Naive thymus-derived CD8-positive, alpha-beta T cell (primary cell): Measurements from ENCODE around the gene NELL1. TPM values are rescaled to one million over a fixed set of nuclear protein-coding genes. Genes with fewer than 3 reads are reported as not detected.

Experiments used
- ATAC-seq, 2 donors: fragments of 150-1000 bp; cut with Tn5 transposase in 1 of 2; sonication (Bioruptor Pico), chemical (Tn5 transposase) in 1 of 2; 1 replicate in 1 of 2; 2 replicates in 1 of 2; pipeline ENCODE4 v1.10.0; 2021; ENCODE audit warnings: mild to moderate bottlenecking in 2 of 2, moderate library complexity in 2 of 2
- POLR2A ChIA-PET: fragments of 350-600 bp; sonication (Branson Sonifier 250); formaldehyde crosslinking; loops from one replicate; lab custom pipeline; 2021; ENCODE audit warnings: antibody characterized with exemption; lab: Charles Lee
- DNase-seq, 10 donors: peaks; one replicate each; pipeline versions ENCODE4 v3.0.0 to v3.0.0-alpha.2; 2020 to 2022
- H3K27ac Mint-ChIP-seq, 10 donors: one replicate each; pipeline ENCODE4 v1.8.0; 2020 to 2022; ENCODE audit warnings: mild to moderate bottlenecking in 10 of 10, mixed read lengths in 10 of 10, moderate library complexity in 4 of 10, inconsistent platforms in 1 of 10
- H3K27me3 Mint-ChIP-seq, 5 donors: one replicate each; pipeline ENCODE4 v1.8.0; 2021 to 2022; ENCODE audit warnings: mixed read lengths in 5 of 5
- H3K36me3 Mint-ChIP-seq, 3 donors: one replicate each; pipeline ENCODE4 v1.8.0; 2020 to 2022; ENCODE audit warnings: mixed read lengths in 3 of 3, mild to moderate bottlenecking in 2 of 3, inconsistent platforms in 1 of 3
- H3K4me1 Mint-ChIP-seq, 4 donors: one replicate each; pipeline ENCODE4 v1.8.0; 2021 to 2022; ENCODE audit warnings: mixed read lengths in 4 of 4
- H3K4me3 Mint-ChIP-seq, 10 donors: one replicate each; pipeline ENCODE4 v1.8.0; 2020 to 2022; ENCODE audit warnings: mild to moderate bottlenecking in 10 of 10, mixed read lengths in 10 of 10, moderate library complexity in 6 of 10, inconsistent platforms in 1 of 10
- H3K9me3 Mint-ChIP-seq, 9 donors: one replicate each; pipeline ENCODE4 v1.8.0; 2020 to 2022; ENCODE audit warnings: mixed read lengths in 9 of 9, mild to moderate bottlenecking in 3 of 9, inconsistent platforms in 1 of 9, moderate library complexity in 1 of 9
- polyA plus RNA-seq, 3 donors: library from polyadenylated mRNA; unstranded; fragments of 300-500 nt; fragmentation: Illumina TruSeq; gene quantifications; one replicate each; pipeline ENCODE4 v1.2.3, GENCODE V29; 2021
- total RNA-seq, 8 experiments: library from RNA in 2 of 8; stranded (reverse) in 2 of 8; gene quantifications; one replicate each; pipeline ENCODE4 v1.2.3 and lab custom pipeline; 2021 to 2026

NELL1 gene
- not detected for total RNA-seq
- polyA plus RNA-seq = not detected
- total RNA-seq (lab: John Stamatoyannopoulos, UW) = 0 reads per million in 6 experiments

DNA sequence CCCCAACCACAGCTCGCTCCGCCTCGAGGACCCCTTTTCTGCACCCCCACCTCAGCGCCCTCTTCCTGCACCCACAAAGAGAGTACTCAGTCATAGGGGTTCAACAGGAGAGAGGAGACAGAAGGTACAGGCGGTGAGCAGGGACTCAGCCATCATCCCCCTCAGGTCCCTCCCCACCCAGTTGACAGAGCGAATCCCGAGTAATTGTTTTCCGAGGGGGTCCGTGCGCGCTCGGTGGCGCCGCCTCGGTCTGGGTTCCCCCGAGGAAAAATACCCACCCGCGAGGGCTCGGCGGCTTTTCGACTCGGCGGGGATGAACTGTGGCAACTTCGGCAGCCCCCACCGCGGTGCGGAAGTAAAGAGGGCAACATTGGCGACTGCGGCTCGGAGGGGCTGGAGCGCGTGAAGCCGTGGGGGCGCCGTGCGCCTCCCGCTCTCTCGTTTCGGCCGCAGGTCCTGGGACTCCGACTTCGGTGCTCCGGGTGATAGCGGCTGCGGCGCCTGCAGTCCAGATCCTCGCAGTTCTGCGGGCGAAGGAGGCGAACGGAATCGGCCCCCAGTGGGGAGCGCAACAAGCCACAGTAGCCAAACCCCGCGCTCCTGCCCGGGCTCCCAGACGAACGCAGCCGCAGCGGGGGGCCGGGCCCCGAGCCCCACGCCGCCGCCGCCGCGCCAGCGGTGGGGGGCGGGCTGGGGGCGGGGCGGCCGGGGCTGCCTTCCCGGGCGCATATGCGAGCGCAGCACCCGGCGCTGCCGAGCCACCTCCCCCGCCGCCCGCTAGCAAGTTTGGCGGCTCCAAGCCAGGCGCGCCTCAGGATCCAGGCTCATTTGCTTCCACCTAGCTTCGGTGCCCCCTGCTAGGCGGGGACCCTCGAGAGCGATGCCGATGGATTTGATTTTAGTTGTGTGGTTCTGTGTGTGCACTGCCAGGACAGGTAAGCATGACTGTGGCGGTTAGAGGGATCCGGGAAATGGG lies at the start of gene NELL1:
NELL1 (plus strand) TSS at position 743 of the 976 bp plus-strand sequence.
- H3K27ac Mint-ChIP-seq = no peak within 1 kb of the TSS
- H3K9me3 Mint-ChIP-seq = peaks cover 0 to 10% (median 4%) of the 10 kb centered on the region in 9 donors
- H3K36me3 Mint-ChIP-seq = peaks cover 0 to 5% (median 0%) of the 10 kb centered on the region in 3 donors
- ATAC-seq (no peak), DNase-seq (no peak)
- peaks cover 7 to 19% (median 18%) of the 10 kb centered on the region in 4 donors for H3K4me1 Mint-ChIP-seq
- peaks cover 40 to 93% (median 63%) of the 10 kb centered on the region in 5 donors for H3K27me3 Mint-ChIP-seq
- peak within 1 kb of the TSS in 7 of 10 donors; percentile 4 to 47 (median 15) for H3K4me3 Mint-ChIP-seq
- POLR2A ChIA-PET = no interaction called here

DNA sequence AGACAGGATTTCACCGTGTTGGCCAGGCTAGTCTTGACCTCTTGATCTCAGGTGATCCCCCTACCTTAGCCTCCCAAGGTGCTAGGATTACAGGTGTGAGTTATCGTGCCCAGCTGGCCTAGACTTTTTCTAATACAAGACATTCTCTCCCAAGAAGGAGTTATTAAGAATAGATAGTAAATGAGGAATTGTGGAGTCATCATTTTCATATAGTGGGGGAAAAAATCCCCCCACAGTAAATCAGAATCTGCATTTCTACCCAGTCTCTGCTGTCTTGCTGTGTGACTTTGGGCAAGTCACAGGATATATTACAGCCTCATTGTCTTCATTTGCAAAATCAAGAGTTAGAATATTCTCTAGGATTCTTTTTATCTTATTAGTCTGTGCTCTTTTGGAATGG lies 48.4 kb upstream of the NELL1 start:
- H3K4me3 Mint-ChIP-seq = no peak overlapping the region
- H3K4me1 Mint-ChIP-seq = no peaks in the 10 kb centered on the region
- ATAC-seq (no peak), DNase-seq (no peak)
- H3K9me3 Mint-ChIP-seq = peaks cover 0 to 2% (median 0%) of the 10 kb centered on the region in 9 donors
- no peak overlapping the region for H3K27ac Mint-ChIP-seq
- POLR2A ChIA-PET = no interaction called here
- H3K27me3 Mint-ChIP-seq = peaks cover 11 to 35% (median 23%) of the 10 kb centered on the region in 5 donors
- no peaks in the 10 kb centered on the region for H3K36me3 Mint-ChIP-seq

DNA sequence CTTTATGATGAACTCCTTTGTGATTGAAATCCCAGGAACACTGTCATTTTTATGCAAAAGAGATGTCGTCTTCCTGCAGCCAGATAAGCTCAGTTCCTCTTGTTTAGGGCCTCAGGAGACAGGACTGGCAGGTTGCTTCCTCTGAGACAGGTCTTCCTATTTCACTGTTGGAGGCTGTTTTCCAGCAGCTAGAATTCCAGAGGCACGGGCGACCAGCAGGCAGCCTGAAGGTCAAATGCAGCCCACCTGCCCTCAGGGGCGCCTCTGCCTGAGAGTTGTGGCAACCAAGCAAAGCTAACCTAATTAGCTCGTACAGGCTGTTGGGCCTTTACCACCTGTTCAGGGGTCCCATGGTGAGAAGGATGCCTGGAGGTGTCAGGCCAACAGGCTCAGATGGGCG lies 47.7 kb upstream of the NELL1 start:
- POLR2A ChIA-PET = no interaction called here
- H3K36me3 Mint-ChIP-seq = no peaks in the 10 kb centered on the region
- H3K27me3 Mint-ChIP-seq = peaks cover 8 to 37% (median 18%) of the 10 kb centered on the region in 5 donors
- no peak overlapping the region for H3K27ac Mint-ChIP-seq
- H3K4me1 Mint-ChIP-seq = no peaks in the 10 kb centered on the region
- DNase-seq (no peak), ATAC-seq (no peak)
- peaks cover 0 to 2% (median 0%) of the 10 kb centered on the region in 9 donors for H3K9me3 Mint-ChIP-seq
- no peak overlapping the region for H3K4me3 Mint-ChIP-seq

DNA sequence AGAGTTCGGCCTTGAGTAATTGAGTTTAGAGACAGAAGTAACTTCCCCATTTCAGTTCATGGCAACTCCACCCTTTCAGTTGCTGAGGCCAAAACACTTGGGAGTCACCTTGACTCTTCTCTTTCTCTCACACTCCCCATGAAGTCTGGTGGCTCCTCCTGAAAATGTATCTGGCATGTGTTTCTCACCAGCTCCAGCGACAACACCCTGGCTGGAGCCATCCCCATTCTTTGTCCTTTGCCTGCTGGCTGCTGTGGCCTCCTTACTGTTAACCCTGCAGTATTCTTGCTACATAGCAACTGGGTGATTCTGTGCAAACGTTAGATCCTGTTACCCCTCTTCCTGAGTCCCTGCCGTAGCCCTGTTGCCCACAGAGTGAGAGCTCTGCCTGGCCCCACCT lies 46.1 kb upstream of the NELL1 start:
- POLR2A ChIA-PET = no interaction called here
- Mint-ChIP-seq H3K36me3 (no peaks in the 10 kb centered on the region), H3K4me3 (no peak overlapping the region), H3K27me3 (peaks cover 8 to 43% (median 19%) of the 10 kb centered on the region in 5 donors), H3K27ac (no peak overlapping the region), H3K4me1 (no peaks in the 10 kb centered on the region), H3K9me3 (no peaks in the 10 kb centered on the region)
- ATAC-seq (no peak), DNase-seq (no peak)

DNA sequence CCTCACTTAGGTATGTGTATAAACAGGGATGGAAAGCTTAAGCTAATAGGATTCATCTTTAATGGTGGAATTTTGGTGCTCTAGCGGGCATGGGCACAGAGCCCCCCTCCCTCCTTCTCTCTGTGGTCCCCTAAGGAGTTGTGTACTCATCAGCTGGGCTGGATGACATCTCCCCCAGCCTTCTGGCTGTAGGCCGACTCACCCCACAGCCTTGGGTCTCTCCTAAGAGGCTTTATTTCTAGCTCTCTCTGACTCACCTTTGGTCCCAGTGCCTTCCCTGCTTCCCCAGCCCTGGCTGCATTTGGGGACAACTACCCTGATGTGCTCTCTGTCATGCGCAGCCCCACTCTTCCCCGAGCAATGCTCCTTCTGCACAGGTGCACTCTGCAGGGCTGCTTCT lies 43.1 kb upstream of the NELL1 start:
- POLR2A ChIA-PET = no interaction called here
- Mint-ChIP-seq H3K36me3 (peaks cover 0 to 1% (median 0%) of the 10 kb centered on the region in 3 donors), H3K27ac (no peak overlapping the region), H3K27me3 (peaks cover 5 to 53% (median 20%) of the 10 kb centered on the region in 5 donors), H3K4me1 (no peaks in the 10 kb centered on the region), H3K9me3 (peaks cover 0 to 4% (median 0%) of the 10 kb centered on the region in 9 donors), H3K4me3 (no peak overlapping the region)
- ATAC-seq = no peak
- no peak for DNase-seq

DNA sequence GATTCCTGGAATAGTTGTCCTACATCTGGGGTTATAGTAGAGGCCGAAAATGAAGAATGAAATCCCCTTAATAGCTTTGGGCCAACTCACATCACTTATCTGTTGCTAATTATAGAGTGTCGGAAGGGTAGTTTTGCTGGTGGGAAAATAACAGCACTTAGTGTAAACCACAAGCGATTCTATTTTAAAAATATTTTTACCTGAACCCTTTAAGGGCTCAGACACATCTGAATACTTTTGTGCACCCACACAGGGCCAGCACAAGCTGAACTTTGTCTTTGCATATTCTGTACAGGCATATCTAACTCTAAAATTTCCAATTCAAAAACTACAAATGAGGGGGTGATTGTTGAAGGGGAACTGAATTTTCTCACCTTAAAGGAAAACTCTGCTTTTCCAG lies 42.4 kb upstream of the NELL1 start:
- no peak for ATAC-seq
- no peaks in the 10 kb centered on the region for H3K4me1 Mint-ChIP-seq
- H3K27me3 Mint-ChIP-seq = peaks cover 8 to 53% (median 20%) of the 10 kb centered on the region in 5 donors
- H3K4me3 Mint-ChIP-seq = no peak overlapping the region
- peaks cover 0 to 4% (median 0%) of the 10 kb centered on the region in 9 donors for H3K9me3 Mint-ChIP-seq
- POLR2A ChIA-PET = no interaction called here
- H3K36me3 Mint-ChIP-seq = peaks cover 0 to 1% (median 0%) of the 10 kb centered on the region in 3 donors
- H3K27ac Mint-ChIP-seq = no peak overlapping the region
- no peak for DNase-seq

DNA sequence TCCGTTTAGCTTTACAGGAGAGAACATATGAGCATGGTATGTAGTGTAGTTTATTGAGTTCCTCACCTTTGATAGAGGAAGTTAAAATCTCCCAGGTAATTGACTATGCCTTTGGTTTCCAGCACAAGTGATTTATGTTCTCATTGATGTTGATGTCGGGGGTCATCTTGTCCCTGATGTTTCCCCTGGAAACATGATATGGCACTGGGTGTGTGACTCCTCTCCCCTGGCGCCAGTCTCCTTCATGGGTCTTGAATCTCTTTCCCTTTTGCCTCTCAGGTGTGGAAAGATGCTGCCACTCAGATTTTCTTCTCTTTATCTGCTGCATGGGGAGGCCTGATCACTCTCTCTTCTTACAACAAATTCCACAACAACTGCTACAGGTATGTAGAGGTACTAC lies 41.7 kb upstream of the NELL1 start:
- Mint-ChIP-seq H3K27me3 (peaks cover 8 to 53% (median 20%) of the 10 kb centered on the region in 5 donors), H3K4me1 (no peaks in the 10 kb centered on the region), H3K4me3 (no peak overlapping the region), H3K27ac (no peak overlapping the region), H3K9me3 (peaks cover 0 to 4% (median 0%) of the 10 kb centered on the region in 9 donors), H3K36me3 (peaks cover 0 to 1% (median 0%) of the 10 kb centered on the region in 3 donors)
- POLR2A ChIA-PET = no interaction called here
- DNase-seq (no peak), ATAC-seq (no peak)

DNA sequence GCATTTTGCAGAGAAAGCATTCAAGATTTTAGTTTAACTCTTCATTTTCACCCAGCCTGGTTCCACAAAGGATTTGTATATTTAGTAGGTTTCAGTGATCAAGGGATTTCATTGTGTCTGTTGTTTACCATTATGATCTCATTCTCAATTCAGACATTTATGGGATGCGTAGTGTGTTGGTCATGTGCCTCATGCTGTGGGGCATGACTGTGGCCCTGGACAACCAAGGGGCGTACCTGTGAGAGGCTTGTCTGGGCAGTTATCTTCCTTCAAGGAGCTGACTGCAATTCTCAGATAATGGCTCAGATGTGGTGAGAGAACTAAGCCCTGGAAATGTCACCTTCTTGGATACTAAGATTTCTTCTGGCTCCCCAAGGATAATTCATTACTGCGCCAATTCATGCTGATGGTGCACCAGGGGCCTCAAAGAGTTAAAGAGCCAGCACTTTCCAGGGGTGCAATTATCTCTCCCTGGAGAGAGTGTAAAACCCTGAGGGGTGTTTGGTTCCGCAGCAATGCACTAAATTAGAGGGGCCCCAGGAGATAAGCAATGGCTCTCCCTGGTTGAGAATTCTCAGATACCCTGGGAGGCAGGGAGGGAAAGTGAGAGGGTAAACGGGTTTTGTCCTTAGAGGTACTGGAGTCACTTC lies 37.7 kb upstream of the NELL1 start:
- DNase-seq (no peak), ATAC-seq (no peak)
- no peak overlapping the region for H3K4me3 Mint-ChIP-seq
- no peaks in the 10 kb centered on the region for H3K4me1 Mint-ChIP-seq
- peaks cover 2 to 30% (median 9%) of the 10 kb centered on the region in 5 donors for H3K27me3 Mint-ChIP-seq
- POLR2A ChIA-PET = no interaction called here
- peaks cover 0 to 1% (median 0%) of the 10 kb centered on the region in 3 donors for H3K36me3 Mint-ChIP-seq
- H3K27ac Mint-ChIP-seq = no peak overlapping the region
- H3K9me3 Mint-ChIP-seq = peaks cover 0 to 4% (median 0%) of the 10 kb centered on the region in 9 donors

DNA sequence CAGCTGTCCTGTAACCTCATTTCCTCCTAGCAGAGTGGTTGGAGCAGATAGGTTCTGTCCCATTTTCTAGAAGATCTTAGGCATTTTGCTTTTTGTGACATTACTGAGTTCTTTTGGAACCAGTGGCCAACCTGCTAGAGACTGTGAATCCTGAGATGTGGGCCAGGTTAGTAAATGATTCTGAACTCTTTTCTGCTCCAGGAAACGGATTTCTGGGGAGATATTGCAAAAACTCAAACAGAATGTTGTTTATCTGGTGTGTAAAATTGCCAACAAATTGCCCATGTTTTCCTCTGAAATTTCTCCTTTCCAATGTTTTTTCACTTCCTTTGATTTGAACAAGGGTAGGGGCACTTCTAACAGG lies 37.2 kb upstream of the NELL1 start:
- H3K4me3 Mint-ChIP-seq = no peak overlapping the region
- H3K27me3 Mint-ChIP-seq = peaks cover 2 to 28% (median 11%) of the 10 kb centered on the region in 5 donors
- DNase-seq (no peak), ATAC-seq (no peak)
- POLR2A ChIA-PET = no interaction called here
- H3K4me1 Mint-ChIP-seq = no peaks in the 10 kb centered on the region
- H3K36me3 Mint-ChIP-seq = peaks cover 0 to 1% (median 0%) of the 10 kb centered on the region in 3 donors
- H3K9me3 Mint-ChIP-seq = peaks cover 0 to 4% (median 0%) of the 10 kb centered on the region in 9 donors
- H3K27ac Mint-ChIP-seq = no peak overlapping the region

DNA sequence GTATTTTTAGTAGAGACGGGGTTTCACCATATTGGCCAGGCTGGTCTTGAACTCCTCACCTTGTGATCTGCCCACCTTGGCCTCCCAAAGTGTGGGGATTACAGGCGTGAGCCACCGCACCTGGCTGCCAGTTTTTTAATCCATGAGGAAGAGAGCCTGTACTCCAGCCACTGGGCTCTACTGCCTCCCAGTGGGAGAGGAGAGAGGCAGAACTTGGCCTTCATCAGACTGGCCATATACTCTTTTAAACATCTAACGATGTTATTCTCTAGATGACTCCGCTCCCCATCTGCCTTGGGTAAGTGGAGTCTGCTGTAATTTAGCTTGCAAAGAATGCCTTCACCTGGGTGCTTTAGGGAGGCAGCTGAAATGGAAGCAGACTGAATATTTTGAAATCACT lies 35.3 kb upstream of the NELL1 start:
- no peak for ATAC-seq
- DNase-seq = no peak
- POLR2A ChIA-PET = no interaction called here
- H3K36me3 Mint-ChIP-seq = peaks cover 0 to 1% (median 0%) of the 10 kb centered on the region in 3 donors
- peaks cover 0 to 4% (median 0%) of the 10 kb centered on the region in 9 donors for H3K9me3 Mint-ChIP-seq
- H3K4me1 Mint-ChIP-seq = no peaks in the 10 kb centered on the region
- H3K27ac Mint-ChIP-seq = no peak overlapping the region
- peaks cover 4 to 30% (median 11%) of the 10 kb centered on the region in 5 donors for H3K27me3 Mint-ChIP-seq
- H3K4me3 Mint-ChIP-seq = no peak overlapping the region

DNA sequence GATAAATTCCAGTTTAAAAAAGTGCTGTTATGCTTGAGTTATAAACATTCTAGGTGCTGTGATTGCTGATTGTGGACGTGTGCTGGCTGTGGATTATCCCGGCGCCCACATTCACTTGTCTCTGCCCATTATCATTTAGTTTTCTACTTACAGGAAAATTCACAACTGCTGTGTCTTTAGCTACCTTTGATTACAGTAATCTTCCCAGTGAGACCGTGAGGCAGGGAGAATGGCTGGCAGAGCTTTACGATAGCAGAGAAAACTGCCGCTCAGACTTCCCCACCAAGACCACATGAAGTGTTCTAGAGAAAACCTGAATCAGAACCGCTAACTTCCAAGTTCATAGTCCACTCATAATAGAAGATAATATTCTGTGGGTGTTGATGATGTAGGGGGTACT lies 34.6 kb upstream of the NELL1 start:
- peaks cover 0 to 4% (median 0%) of the 10 kb centered on the region in 9 donors for H3K9me3 Mint-ChIP-seq
- DNase-seq (no peak), ATAC-seq (no peak)
- no peaks in the 10 kb centered on the region for H3K4me1 Mint-ChIP-seq
- H3K27ac Mint-ChIP-seq = no peak overlapping the region
- H3K27me3 Mint-ChIP-seq = peaks cover 4 to 23% (median 11%) of the 10 kb centered on the region in 5 donors
- no peak overlapping the region for H3K4me3 Mint-ChIP-seq
- POLR2A ChIA-PET = no interaction called here
- H3K36me3 Mint-ChIP-seq = peaks cover 0 to 1% (median 0%) of the 10 kb centered on the region in 3 donors

DNA sequence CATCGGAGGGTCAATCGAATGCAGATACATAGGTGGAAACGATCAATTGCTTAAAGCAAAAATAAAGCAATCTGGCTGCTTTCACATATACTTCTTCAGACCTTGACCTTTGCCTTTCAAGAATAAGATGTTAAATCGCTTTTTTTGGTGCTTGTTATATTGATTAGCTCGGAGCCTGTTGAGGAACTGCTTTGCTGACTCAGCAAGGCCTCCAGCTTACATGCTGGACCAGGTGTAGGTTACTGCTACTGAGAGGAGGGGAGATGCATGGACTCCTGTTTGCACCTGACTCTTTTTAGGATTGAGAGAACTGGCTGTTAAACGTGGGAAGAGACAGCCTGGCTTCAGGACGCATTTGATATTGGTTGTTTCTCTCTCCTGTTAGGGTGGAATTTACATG lies 31.3 kb upstream of the NELL1 start:
- Mint-ChIP-seq H3K27ac (no peak overlapping the region), H3K36me3 (no peaks in the 10 kb centered on the region), H3K4me3 (no peak overlapping the region), H3K27me3 (peaks cover 1 to 31% (median 12%) of the 10 kb centered on the region in 5 donors), H3K9me3 (no peaks in the 10 kb centered on the region), H3K4me1 (no peaks in the 10 kb centered on the region)
- POLR2A ChIA-PET = no interaction called here
- ATAC-seq = no peak
- no peak for DNase-seq

DNA sequence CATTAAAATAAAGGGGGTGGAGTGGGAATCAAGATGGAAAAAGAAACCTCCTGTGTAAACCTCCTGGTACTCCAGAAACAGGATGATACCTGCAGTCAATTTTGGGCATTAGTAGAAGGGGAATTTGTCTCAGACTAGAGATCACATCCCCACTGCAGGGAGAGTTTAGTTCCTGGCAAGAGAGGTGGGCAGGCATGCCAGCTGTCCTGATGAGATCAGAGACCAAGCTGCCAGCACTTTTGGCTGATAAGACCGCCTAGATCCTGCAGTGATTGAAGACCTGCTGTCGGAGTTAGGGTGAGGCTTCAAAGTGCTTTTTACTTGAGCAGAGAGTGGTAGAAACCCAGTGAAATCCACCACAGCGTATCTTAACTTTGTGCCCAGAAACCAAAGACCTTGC lies 29.7 kb upstream of the NELL1 start:
- POLR2A ChIA-PET = no interaction called here
- no peak overlapping the region for H3K4me3 Mint-ChIP-seq

More for the DNA sequence above, 29.7 kb upstream of the NELL1 start:
- H3K36me3 Mint-ChIP-seq = no peaks in the 10 kb centered on the region
- H3K9me3 Mint-ChIP-seq = no peaks in the 10 kb centered on the region
- no peak for DNase-seq
- ATAC-seq = no peak
- no peaks in the 10 kb centered on the region for H3K4me1 Mint-ChIP-seq
- peaks cover 1 to 31% (median 12%) of the 10 kb centered on the region in 5 donors for H3K27me3 Mint-ChIP-seq
- H3K27ac Mint-ChIP-seq = no peak overlapping the region
